H1 (cell line): Measurements from ENCODE around the gene IWS1. TPM values are rescaled to one million over a fixed set of nuclear protein-coding genes. Genes with fewer than 3 reads are reported as not detected.

Experiments used
- BCL11A ChIP-seq, 2 experiments: IDR thresholded peaks; one replicate each; pipeline ENCODE4 v1.6.1; 2011; ENCODE audit warnings: low read depth in 2 of 2, low read length in 2 of 2, mild to moderate bottlenecking in 2 of 2
- CTCF ChIP-seq, 3 experiments: IDR thresholded peaks; 1 replicate in 2 of 3; 2 replicates in 1 of 3; pipeline versions ENCODE4 v1.5.1 to v1.6.1; 2011; ENCODE audit warnings: low read length in 3 of 3, mild to moderate bottlenecking in 3 of 3, inconsistent platforms in 2 of 3, low read depth in 1 of 3, moderate library complexity in 1 of 3; ENCODE audit not compliant: insufficient read depth in 1 of 3; ENCODE audit errors: control extremely low read depth in 1 of 3
- ZNF274 ChIP-seq: IDR thresholded peaks from 2 replicates; pipeline ENCODE4 v1.7.0; 2012; ENCODE audit warnings: low read length, borderline replicate concordance; ENCODE audit errors: extremely low read depth
- polyA plus RNA-seq, 7 experiments: library from polyadenylated mRNA; depleted of rRNA in 3 of 7; stranded (reverse) in 5 of 7; unstranded in 2 of 7; fragments of >200 nt in 5 of 7; fragments of 200-250 nt in 2 of 7; gene quantifications; 1 replicate in 5 of 7; 2 replicates in 1 of 7; 4 replicates in 1 of 7; pipeline versions ENCODE4 v1.2.1 to v1.2.3, GENCODE V29; 2011 to 2013; ENCODE audit warnings: missing spikeins in 2 of 7, mixed read lengths in 2 of 7
- total RNA-seq: library from RNA; stranded (reverse); fragmentation: NEBNext Ultra II Directional; extraction: Animal tissue kit (Norgen Biotek cat#: 25700); gene quantifications from 2 replicates; pipeline ENCODE4 v1.2.1, GENCODE V29; 2021

The IWS1 gene
- total and polyA plus RNA-seq, 2 of the 8 experiments (the other 6 are each of a cell fraction or from before 2014, with no cell fraction given), result 18.4 to 64.8 TPM

GRCh38 chr2:127537644-127538043, 11.4 kb upstream of the IWS1 start (continued):
- TF ChIP-seq ZNF274 (no peak), CTCF (IDR thresholded peaks at IDR 0.05; ENCODE audit: control extremely low read depth in 1 of 3, insufficient read depth in 1 of 3, low read depth in 1 of 3, low read length in 3 of 3) (no peak), BCL11A (IDR thresholded peaks at IDR 0.05; ENCODE audit: low read depth in 2 of 2, low read length in 2 of 2) (no peak)
